HS-5 (cell line): ENCODE data around the gene TBC1D19.
"Not testable (repeated sequence)": the region's sequence is repeated elsewhere in the genome, so short reads cannot be mapped to it uniquely, and the experiment has no call there.

Source experiments
- DNase-seq: peaks from one replicate; pipeline ENCODE4 v3.0.0-alpha.2; 2012; ENCODE audit warnings: low read depth

TBC1D19 gene

GRCh38 chr4:26583865-26584652, at the start of gene TBC1D19:
TSS of gene TBC1D19 (plus strand) at chr4:26584084. CDS start at chr4:26584194, 110 bp downstream.
- DNase-seq, result peak; percentile 56

GRCh38 chr4:26542991-26543390, 40.9 kb upstream of the TBC1D19 start:
- DNase-seq, result no peak

GRCh38 chr4:26544421-26544820, 39.5 kb upstream of the TBC1D19 start:
- no peak for DNase-seq

GRCh38 chr4:26548379-26548778, 35.5 kb upstream of the TBC1D19 start:
- DNase-seq, result not testable (repeated sequence)

- peak; percentile 54 for DNase-seq
These were observed 26.7 kb upstream of the TBC1D19 start for GRCh38 chr4:26557164-26557563.

- no peak for DNase-seq
These were observed 25.6 kb upstream of the TBC1D19 start for GRCh38 chr4:26558166-26558895.

GRCh38 chr4:26566133-26566532, 17.8 kb upstream of the TBC1D19 start:
- DNase-seq, result no peak

GRCh38 chr4:26568446-26568994, 15.4 kb upstream of the TBC1D19 start:
- peak; percentile 86 for DNase-seq

- DNase-seq, result no peak
These were observed 13.3 kb upstream of the TBC1D19 start for GRCh38 chr4:26570596-26570995.

- no peak for DNase-seq
These were observed 10.5 kb upstream of the TBC1D19 start for GRCh38 chr4:26573389-26573794.

- no peak for DNase-seq
These were observed 9.3 kb upstream of the TBC1D19 start for GRCh38 chr4:26574563-26574962.

GRCh38 chr4:26576231-26576739, 7.6 kb upstream of the TBC1D19 start:
- no peak for DNase-seq

- DNase-seq, result no peak
These were observed 6.8 kb upstream of the TBC1D19 start for GRCh38 chr4:26577066-26577465.

GRCh38 chr4:26579169-26579568, 4.7 kb upstream of the TBC1D19 start:
- DNase-seq, result no peak

GRCh38 chr4:26581341-26581740, 2.5 kb upstream of the TBC1D19 start:
- not testable (repeated sequence) for DNase-seq

- DNase-seq, result no peak
These were observed 383 bp upstream of the TBC1D19 start for GRCh38 chr4:26583538-26583864.

GRCh38 chr4:26584725-26585124, 841 bp downstream of the TBC1D19 start:
- DNase-seq, result no peak

- no peak for DNase-seq
These were observed 5.8 kb downstream of the TBC1D19 start for GRCh38 chr4:26589705-26590104.

- peak; percentile 24 for DNase-seq
These were observed 6.8 kb downstream of the TBC1D19 start for GRCh38 chr4:26590639-26591038.

GRCh38 chr4:26593557-26593956, 9.7 kb downstream of the TBC1D19 start:
- not testable (repeated sequence) for DNase-seq

- DNase-seq, result no peak
These were observed 10.5 kb downstream of the TBC1D19 start for GRCh38 chr4:26594371-26594770.

- DNase-seq, result no peak
These were observed 10.9 kb downstream of the TBC1D19 start for GRCh38 chr4:26594778-26595177.

- no peak for DNase-seq
These were observed 13.0 kb downstream of the TBC1D19 start for GRCh38 chr4:26596843-26597242.
